Ovary (tissue), 3 donors: ENCODE results near the gene COX8A.

Experiments used
- EP300 ChIP-seq: sonication (generic); formaldehyde crosslinking; IDR thresholded peaks from one replicate; pipeline ENCODE4 v1.6.1; 2017; ENCODE audit warnings: antibody characterized with exemption
- TF ChIP-seq, protein P1 (sequence below), 3 donors: fragments of 450-650 bp in 2 of 3; fragments of 200-600 bp in 1 of 3; IDR thresholded peaks; one replicate each; pipeline versions ENCODE4 v1.5.1 to v1.8.0; 2016 to 2022; ENCODE audit warnings: antibody characterized with exemption in 3 of 3, mild to moderate bottlenecking in 1 of 3
- donor health status: DM: no; HTN: no; CAD: no.

DNA sequence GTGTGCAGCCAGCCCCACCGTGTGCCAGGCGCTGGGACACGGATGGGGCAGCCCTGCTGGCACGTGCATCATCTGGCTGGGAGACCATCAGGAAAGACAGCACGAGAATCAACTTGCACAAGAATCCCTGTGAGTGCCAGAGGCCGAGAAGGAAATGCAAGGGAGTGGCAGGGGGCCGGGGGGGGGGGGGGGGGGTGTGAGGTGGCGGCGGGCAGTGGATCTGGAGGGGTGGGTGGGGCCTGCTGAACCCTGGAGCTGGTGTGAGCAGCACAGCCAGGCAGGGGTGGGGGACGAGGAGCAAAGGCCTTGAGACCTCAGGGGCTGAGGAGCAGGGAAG is 47.3 kb downstream of the COX8A start:
- no peak for TF ChIP-seq EP300
- TF ChIP-seq, protein P1, sequence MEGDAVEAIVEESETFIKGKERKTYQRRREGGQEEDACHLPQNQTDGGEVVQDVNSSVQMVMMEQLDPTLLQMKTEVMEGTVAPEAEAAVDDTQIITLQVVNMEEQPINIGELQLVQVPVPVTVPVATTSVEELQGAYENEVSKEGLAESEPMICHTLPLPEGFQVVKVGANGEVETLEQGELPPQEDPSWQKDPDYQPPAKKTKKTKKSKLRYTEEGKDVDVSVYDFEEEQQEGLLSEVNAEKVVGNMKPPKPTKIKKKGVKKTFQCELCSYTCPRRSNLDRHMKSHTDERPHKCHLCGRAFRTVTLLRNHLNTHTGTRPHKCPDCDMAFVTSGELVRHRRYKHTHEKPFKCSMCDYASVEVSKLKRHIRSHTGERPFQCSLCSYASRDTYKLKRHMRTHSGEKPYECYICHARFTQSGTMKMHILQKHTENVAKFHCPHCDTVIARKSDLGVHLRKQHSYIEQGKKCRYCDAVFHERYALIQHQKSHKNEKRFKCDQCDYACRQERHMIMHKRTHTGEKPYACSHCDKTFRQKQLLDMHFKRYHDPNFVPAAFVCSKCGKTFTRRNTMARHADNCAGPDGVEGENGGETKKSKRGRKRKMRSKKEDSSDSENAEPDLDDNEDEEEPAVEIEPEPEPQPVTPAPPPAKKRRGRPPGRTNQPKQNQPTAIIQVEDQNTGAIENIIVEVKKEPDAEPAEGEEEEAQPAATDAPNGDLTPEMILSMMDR (IDR thresholded peaks at IDR 0.05), result no peak
